ENCODE results near the gene RABGAP1L. TPM values are rescaled to one million over a fixed set of nuclear protein-coding genes. Genes with fewer than 3 reads are reported as not detected.

The RABGAP1L gene
- total and polyA plus RNA-seq, 2 of the 4 experiments (the other 2 are of a cell fraction) = 7.9 to 26.7 TPM

DNA sequence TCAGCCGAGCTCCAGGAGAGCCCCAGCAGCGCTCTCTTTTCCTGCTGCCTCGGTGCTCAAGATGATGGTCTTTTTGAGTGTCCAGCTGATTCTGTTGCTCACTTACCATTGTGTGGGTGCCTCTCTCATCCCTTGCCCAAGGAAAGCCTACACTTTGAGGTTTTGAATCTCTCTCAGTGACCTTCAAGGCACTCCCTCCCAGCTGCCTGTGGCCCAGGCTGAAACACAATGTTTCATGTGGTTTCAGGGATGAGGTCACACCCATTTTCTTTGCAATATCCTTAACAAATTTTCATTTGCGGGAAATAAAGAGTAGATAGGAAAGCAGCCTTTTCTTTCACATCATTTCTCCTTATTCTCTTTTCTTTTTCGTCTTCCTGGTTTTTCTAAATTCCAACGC, 876.5 kb downstream of the RABGAP1L start:
- no peak overlapping the region for H2AK5ac ChIP-seq (ENCODE audit: low read depth, low read length)
- no peak overlapping the region for H3K27ac ChIP-seq (ENCODE audit: insufficient read depth, low read length)
- no peak overlapping the region for H2BK20ac ChIP-seq (ENCODE audit: low read depth, low read length)
- peaks cover 6% of the 10 kb centered on the region for H3K27me3 ChIP-seq (ENCODE audit: control insufficient read depth, insufficient read depth, low read length)
- no peak overlapping the region for H4K91ac ChIP-seq (ENCODE audit: insufficient read depth, low read depth, low read length)
- H2BK15ac ChIP-seq (ENCODE audit: low read depth, low read length) = no peak overlapping the region
- H3K79me1 ChIP-seq (ENCODE audit: low read depth in 1 of 2, low read length in 2 of 2) = no peaks in the 10 kb centered on the region
- no peak overlapping the region for H2AFZ ChIP-seq (replicated peaks; ENCODE audit: low read length, poor library complexity)
- H3K4me1 ChIP-seq (ENCODE audit: control insufficient read depth, insufficient read depth, low read length) = no peaks in the 10 kb centered on the region
- no TSS peak for BruUV-seq (replicated peaks)
- H3K56ac ChIP-seq (ENCODE audit: extremely low read depth, insufficient read depth, low read length) = no peak overlapping the region
- DNase-seq (no peak), ATAC-seq (ENCODE audit: low read depth) (no peak)
- intact Hi-C loops (cut with micrococcal nuclease) = no loop called here
- H3K23ac ChIP-seq (ENCODE audit: low read depth, low read length) = no peak overlapping the region
- no peak for TF ChIP-seq POLR2A (IDR thresholded peaks at IDR 0.05; ENCODE audit: low read depth, low read length)
- no peak overlapping the region for H3K4me2 ChIP-seq (ENCODE audit: low read depth, low read length)
- H2BK5ac ChIP-seq (ENCODE audit: low read depth, low read length, poor library complexity, severe bottlenecking) = no peak overlapping the region
- H4K5ac ChIP-seq (ENCODE audit: low read depth, low read length) = no peak overlapping the region
- no peaks in the 10 kb centered on the region for H3K9me3 ChIP-seq (ENCODE audit: control insufficient read depth, insufficient read depth, low read length)
- H4K20me1 ChIP-seq (ENCODE audit: insufficient read depth, low read length) = no peaks in the 10 kb centered on the region
- 93% methylated on average over 2 of the region's 6 CpGs; no CpG with 5 or more reads in 1 of the 2 experiments for WGBS, 2 experiments (ENCODE audit: extremely low coverage in 2 of 2, insufficient read length in 1 of 2)
- no peaks in the 10 kb centered on the region for H3K36me3 ChIP-seq (ENCODE audit: control insufficient read depth, insufficient read depth, low read length)
- no peak overlapping the region for H2BK120ac ChIP-seq (ENCODE audit: low read depth, low read length)
- ChIA-PET POLR2A (ENCODE audit: unreplicated experiment) (no interaction called here), CTCF (no interaction called here)
- H3K4ac ChIP-seq (ENCODE audit: low read depth, low read length) = no peak overlapping the region
- in situ Hi-C loops (cut with MboI; ENCODE audit: low sequenced_read_pairs) = no loop called here
- H3K4me3 ChIP-seq (ENCODE audit: insufficient read depth, low read depth, low read length) = no peak overlapping the region
- H2AK9ac ChIP-seq (replicated peaks; ENCODE audit: low read depth, low read length, poor library complexity) = no peak overlapping the region
- dilution Hi-C loops (cut with HindIII; ENCODE audit: low sequenced_read_pairs, unreplicated experiment) = no loop called here
- H3K9ac ChIP-seq (ENCODE audit: low read depth, low read length) = no peak overlapping the region
- no peak overlapping the region for H3K14ac ChIP-seq (replicated peaks; ENCODE audit: low read depth, low read length)
- H3K9me1 ChIP-seq (ENCODE audit: insufficient read depth, low read length) = no peaks in the 10 kb centered on the region; the same call in 1 of the 2 replicates
- no peak overlapping the region for H3K18ac ChIP-seq (ENCODE audit: low read depth, low read length)
- H4K8ac ChIP-seq (ENCODE audit: low read depth in 2 of 2, low read length in 2 of 2) = no peak overlapping the region
